T-cell (primary cell): ENCODE results near the gene TOP1. TPM values are rescaled to one million over a fixed set of nuclear protein-coding genes. Genes with fewer than 3 reads are reported as not detected.

Source experiments
- ATAC-seq, 4 experiments: fragments of 200-7000 bp in 3 of 4; fragments of 150-1000 bp in 1 of 4; cut with Tn5 transposase; replicated peaks in 1 of 4; 1 replicate in 3 of 4; 2 replicates in 1 of 4; pipeline ENCODE4 v1.10.0; 2021; ENCODE audit warnings: moderate library complexity in 3 of 4, mild to moderate bottlenecking in 2 of 4, moderate number of reproducible peaks in 1 of 4
- CTCF ChIA-PET, 2 donors: fragments of 300-600 bp; sonication (Branson Sonifier 250); formaldehyde crosslinking; loops; one replicate each; lab custom pipeline; 2022; ENCODE audit warnings: antibody characterized with exemption in 2 of 2; lab: Charles Lee
- POLR2A ChIA-PET, 2 donors: fragments of 300-600 bp; sonication (Branson Sonifier 250); formaldehyde crosslinking; loops; one replicate each; lab custom pipeline; 2022; ENCODE audit warnings: antibody characterized with exemption in 2 of 2; lab: Charles Lee
- DNase-seq, 35 experiments: peaks; one replicate each; pipeline versions ENCODE4 v3.0.0 to v3.0.0-alpha.2; 2013 to 2023
- H3K27ac ChIP-seq: one replicate; pipeline ENCODE4 v1.5.1; 2013; ENCODE audit warnings: low read length
- H3K27me3 ChIP-seq, 2 experiments: replicated peaks in 1 of 2; 1 replicate in 1 of 2; 2 replicates in 1 of 2; pipeline versions ENCODE4 v1.6.1 to v1.7.0; 2013; ENCODE audit warnings: low read length in 1 of 2, mixed read lengths in 1 of 2; ENCODE audit not compliant: control insufficient read depth in 2 of 2, insufficient read depth in 2 of 2; ENCODE audit errors: extremely low read depth in 1 of 2
- H3K36me3 ChIP-seq, 2 donors: 1 replicate in 1 of 2; 2 replicates in 1 of 2; pipeline versions ENCODE4 v1.6.1 to v1.7.0; 2013; ENCODE audit warnings: low read length in 1 of 2; ENCODE audit not compliant: control insufficient read depth in 2 of 2, insufficient read depth in 1 of 2; ENCODE audit errors: extremely low read depth in 1 of 2
- H3K4me1 ChIP-seq, 2 experiments: 1 replicate in 1 of 2; 2 replicates in 1 of 2; pipeline versions ENCODE4 v1.6.1 to v1.7.0; 2013; ENCODE audit warnings: low read length in 2 of 2, mixed read lengths in 1 of 2; ENCODE audit not compliant: insufficient read depth in 2 of 2, control insufficient read depth in 1 of 2; ENCODE audit errors: extremely low read depth in 1 of 2
- H3K4me3 ChIP-seq, 2 donors: 1 replicate in 1 of 2; 2 replicates in 1 of 2; pipeline versions ENCODE4 v1.5.1 to v1.7.0; 2013; ENCODE audit warnings: mild to moderate bottlenecking in 2 of 2, low read length in 1 of 2, moderate library complexity in 1 of 2; ENCODE audit not compliant: control insufficient read depth in 1 of 2; ENCODE audit errors: extremely low read depth in 1 of 2
- H3K9me3 ChIP-seq: 2 replicates; pipeline ENCODE4 v1.7.0; 2013
- H3K27ac Mint-ChIP-seq, 2 donors: one replicate each; pipeline ENCODE4 v1.8.0; 2020 to 2021; ENCODE audit warnings: mild to moderate bottlenecking in 2 of 2, mixed read lengths in 2 of 2
- H3K27me3 Mint-ChIP-seq, 2 donors: one replicate each; pipeline ENCODE4 v1.8.0; 2021 to 2022; ENCODE audit warnings: mixed read lengths in 2 of 2
- H3K36me3 Mint-ChIP-seq: one replicate; pipeline ENCODE4 v1.8.0; 2021; ENCODE audit warnings: mixed read lengths
- H3K4me1 Mint-ChIP-seq, 3 donors: one replicate each; pipeline ENCODE4 v1.8.0; 2020 to 2022; ENCODE audit warnings: mixed read lengths in 3 of 3, mild to moderate bottlenecking in 1 of 3
- H3K4me3 Mint-ChIP-seq, 3 donors: one replicate each; pipeline ENCODE4 v1.8.0; 2020 to 2022; ENCODE audit warnings: mild to moderate bottlenecking in 3 of 3, mixed read lengths in 3 of 3, moderate library complexity in 3 of 3
- H3K9me3 Mint-ChIP-seq, 3 donors: one replicate each; pipeline ENCODE4 v1.8.0; 2020 to 2022; ENCODE audit warnings: mixed read lengths in 3 of 3
- WGBS: methylation state at CpG from one replicate; pipeline ENCODE4 v1.1.5; 2013; ENCODE audit warnings: missing lambda C conversion rate; ENCODE audit not compliant: insufficient coverage; 5-methylcytosine and 5-hydroxymethylcytosine counted together
- total RNA-seq, 35 experiments: library from RNA in 6 of 35; stranded (reverse) in 6 of 35; fragments of 120-200 nt in 1 of 35; gene quantifications; one replicate each; pipeline versions ENCODE4 v1.2.1 to v1.2.4 and lab custom pipeline; 2013 to 2026

The TOP1 gene
- total RNA-seq, 5 donors from 2014 or later (not counting 1 experiment from before 2014, with no cell fraction given): 30.2 to 41.2 (median 38.1) TPM

- Histone ChIP-seq H3K4me1 (peaks cover 0 to 5% of the 10 kb centered on the region in 2 experiments), H3K27me3 (no peaks in the 10 kb centered on the region), H3K36me3 (peaks cover 9 to 37% of the 10 kb centered on the region in 2 donors), H3K4me3 (no peak overlapping the region), H3K27ac (no peak overlapping the region), H3K9me3 (no peaks in the 10 kb centered on the region)
- no peaks in the 10 kb centered on the region for H3K9me3 Mint-ChIP-seq
- no peaks in the 10 kb centered on the region for H3K27me3 Mint-ChIP-seq
- ATAC-seq: no peak
- POLR2A ChIA-PET: no interaction called here
- no peak overlapping the region for H3K4me3 Mint-ChIP-seq
- H3K4me1 Mint-ChIP-seq: peaks cover 23 to 25% (median 25%) of the 10 kb centered on the region in 3 donors
- peaks cover 37% of the 10 kb centered on the region for H3K36me3 Mint-ChIP-seq
- CTCF ChIA-PET: interaction anchor here in 1 of 2 donors (1.5 kb wide), 1 partner anchor 121 kb away, joined by 4 read pairs; no protein-coding TSS in a partner anchor
- no CpG with 5 or more reads among the region's 3 CpGs for WGBS
- DNase-seq: no peak
- H3K27ac Mint-ChIP-seq: no peak overlapping the region
Observed at GRCh38 chr20:41089555-41089954, 60.9 kb downstream of the TOP1 start.

- Histone ChIP-seq H3K27me3 (no peaks in the 10 kb centered on the region), H3K9me3 (no peaks in the 10 kb centered on the region)
- CTCF ChIA-PET: interaction anchor here (0.5 to 5.8 kb wide), 4 partner anchors 60 to 127 kb away, joined by 3 to 89 read pairs (median 4); no protein-coding TSS in a partner anchor
Observed at GRCh38 chr20:41091927-41092326, 63.3 kb downstream of the TOP1 start.

GRCh38 chr20:41094353-41095055 is 65.9 kb downstream of the TOP1 start:
- peaks cover 0 to 5% (median 0%) of the 10 kb centered on the region in 3 donors for H3K4me1 Mint-ChIP-seq
- no peaks in the 10 kb centered on the region for H3K9me3 Mint-ChIP-seq
- H3K27ac Mint-ChIP-seq: peak overlapping the region; percentile 55 to 73
- ATAC-seq (peak in 1 of 4 experiments; percentile 34), DNase-seq (no peak)
- Histone ChIP-seq H3K4me3 (no peak overlapping the region), H3K27me3 (no peaks in the 10 kb centered on the region), H3K27ac (no peak overlapping the region), H3K4me1 (no peaks in the 10 kb centered on the region), H3K9me3 (no peaks in the 10 kb centered on the region), H3K36me3 (peaks cover 9 to 69% of the 10 kb centered on the region in 2 donors)
- POLR2A ChIA-PET: interaction anchor here in 1 of 2 donors (0.7 to 1.1 kb wide), 2 partner anchors 13 to 63 kb away, joined by 3 read pairs; no protein-coding TSS in a partner anchor
- no peaks in the 10 kb centered on the region for H3K27me3 Mint-ChIP-seq
- WGBS: 100% methylated on average over 1 of the region's 2 CpGs
- H3K4me3 Mint-ChIP-seq: no peak overlapping the region
- peaks cover 48% of the 10 kb centered on the region for H3K36me3 Mint-ChIP-seq
- CTCF ChIA-PET: interaction anchor here (0.6 to 5.8 kb wide), 15 partner anchors 12 to 126 kb away, joined by 3 to 89 read pairs (median 4); no protein-coding TSS in a partner anchor

More at GRCh38 chr20:41091927-41092326, 63.3 kb downstream of the TOP1 start:
- POLR2A ChIA-PET: no interaction called here
- Histone ChIP-seq H3K36me3 (peaks cover 9 to 46% of the 10 kb centered on the region in 2 donors), H3K4me1 (no peaks in the 10 kb centered on the region), H3K27ac (no peak overlapping the region), H3K4me3 (no peak overlapping the region)
- Mint-ChIP-seq H3K4me1 (peaks cover 4 to 8% (median 6%) of the 10 kb centered on the region in 3 donors), H3K36me3 (peaks cover 37% of the 10 kb centered on the region), H3K4me3 (no peak overlapping the region), H3K27me3 (no peaks in the 10 kb centered on the region), H3K27ac (no peak overlapping the region), H3K9me3 (no peaks in the 10 kb centered on the region)
- DNase-seq (no peak), ATAC-seq (no peak)
- WGBS: 100% methylated on average over 1 of the region's 4 CpGs

- ChIA-PET CTCF (interaction anchor here (0.6 to 5.8 kb wide), 19 partner anchors 9 to 132 kb away, joined by 3 to 89 read pairs (median 4); no protein-coding TSS in a partner anchor), POLR2A (interaction anchor here in 1 of 2 donors (1.1 to 1.3 kb wide), 2 partner anchors 62 to 104 kb away, joined by 3 read pairs; no protein-coding TSS in a partner anchor)
- peak; percentile 8 to 81 (median 48) for DNase-seq
- peak; percentile 60 to 70 (median 65) for ATAC-seq
- H3K4me3 ChIP-seq: no peak overlapping the region
- H3K4me1 Mint-ChIP-seq: peaks cover 0 to 5% (median 0%) of the 10 kb centered on the region in 3 donors
- peak overlapping the region in 1 of 2 donors; percentile 55 for H3K27ac Mint-ChIP-seq
- H3K27me3 Mint-ChIP-seq: no peaks in the 10 kb centered on the region
- WGBS: no CpG with 5 or more reads among the region's 7 CpGs
- peaks cover 54% of the 10 kb centered on the region for H3K36me3 Mint-ChIP-seq
- no peaks in the 10 kb centered on the region for H3K4me1 ChIP-seq
- no peaks in the 10 kb centered on the region for H3K27me3 ChIP-seq
- H3K9me3 ChIP-seq: no peaks in the 10 kb centered on the region
- no peak overlapping the region for H3K27ac ChIP-seq
- no peaks in the 10 kb centered on the region for H3K9me3 Mint-ChIP-seq
- H3K4me3 Mint-ChIP-seq: no peak overlapping the region
- peaks cover 11 to 75% of the 10 kb centered on the region in 2 donors for H3K36me3 ChIP-seq
Observed at GRCh38 chr20:41095110-41095969, 66.7 kb downstream of the TOP1 start.

GRCh38 chr20:41098703-41099250 is 70.2 kb downstream of the TOP1 start:
- Histone ChIP-seq H3K27ac (no peak overlapping the region), H3K4me1 (no peaks in the 10 kb centered on the region), H3K9me3 (no peaks in the 10 kb centered on the region), H3K36me3 (peaks cover 7 to 85% of the 10 kb centered on the region in 2 donors), H3K27me3 (no peaks in the 10 kb centered on the region), H3K4me3 (no peak overlapping the region)
- Mint-ChIP-seq H3K9me3 (no peaks in the 10 kb centered on the region), H3K27me3 (no peaks in the 10 kb centered on the region), H3K27ac (no peak overlapping the region), H3K4me1 (peaks cover 0 to 5% (median 0%) of the 10 kb centered on the region in 3 donors), H3K36me3 (peaks cover 63% of the 10 kb centered on the region), H3K4me3 (no peak overlapping the region)
- ChIA-PET CTCF (interaction anchor here (0.6 to 1.0 kb wide), 3 partner anchors 108 to 136 kb away, joined by 3 read pairs; no protein-coding TSS in a partner anchor), POLR2A (interaction anchor here in 1 of 2 donors (0.6 kb wide), 1 partner anchor 24 kb away, joined by 3 read pairs; no protein-coding TSS in a partner anchor)
- DNase-seq: no peak
- ATAC-seq: no peak
- no CpG with 5 or more reads among the region's 4 CpGs for WGBS
